IMR-90 (cell line): ENCODE measurements around the gene DLD.

ENCODE experiments used
- RAD21 ChIP-seq: IDR thresholded peaks from 2 replicates; pipeline ENCODE4 v1.6.1; 2012; ENCODE audit warnings: low read length, improper control_type of control experiment
- TF ChIP-seq, protein P1 (sequence below): conservative IDR thresholded peaks from 2 replicates; pipeline ENCODE4 v1.5.1; 2012; ENCODE audit warnings: mild to moderate bottlenecking, low read depth, low read length, improper control_type of control experiment

- TF ChIP-seq, protein P1, sequence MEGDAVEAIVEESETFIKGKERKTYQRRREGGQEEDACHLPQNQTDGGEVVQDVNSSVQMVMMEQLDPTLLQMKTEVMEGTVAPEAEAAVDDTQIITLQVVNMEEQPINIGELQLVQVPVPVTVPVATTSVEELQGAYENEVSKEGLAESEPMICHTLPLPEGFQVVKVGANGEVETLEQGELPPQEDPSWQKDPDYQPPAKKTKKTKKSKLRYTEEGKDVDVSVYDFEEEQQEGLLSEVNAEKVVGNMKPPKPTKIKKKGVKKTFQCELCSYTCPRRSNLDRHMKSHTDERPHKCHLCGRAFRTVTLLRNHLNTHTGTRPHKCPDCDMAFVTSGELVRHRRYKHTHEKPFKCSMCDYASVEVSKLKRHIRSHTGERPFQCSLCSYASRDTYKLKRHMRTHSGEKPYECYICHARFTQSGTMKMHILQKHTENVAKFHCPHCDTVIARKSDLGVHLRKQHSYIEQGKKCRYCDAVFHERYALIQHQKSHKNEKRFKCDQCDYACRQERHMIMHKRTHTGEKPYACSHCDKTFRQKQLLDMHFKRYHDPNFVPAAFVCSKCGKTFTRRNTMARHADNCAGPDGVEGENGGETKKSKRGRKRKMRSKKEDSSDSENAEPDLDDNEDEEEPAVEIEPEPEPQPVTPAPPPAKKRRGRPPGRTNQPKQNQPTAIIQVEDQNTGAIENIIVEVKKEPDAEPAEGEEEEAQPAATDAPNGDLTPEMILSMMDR, result no peak
- no peak for TF ChIP-seq RAD21
These were observed 48.8 kb downstream of the DLD start for GRCh38 chr7:107939573-107940489.
